Right kidney (tissue), 9 donors: ENCODE measurements around the gene ORC3.

ENCODE experiments used
- DNase-seq: peaks from one replicate; pipeline ENCODE4 v3.0.0-alpha.2; 2016
- long read RNA-seq, 8 donors: transcript quantifications; one replicate each; lab custom pipeline, GENCODE V29; 2026

The ORC3 gene
- long read RNA-seq, donor 1, partial matches to known transcripts: 0 of 6 reads
- long read RNA-seq, donor 1, other reads (novel, unspliced or antisense): 0 of 6 reads
- long read RNA-seq, donor 2, partial matches to known transcripts: 0 of 2 reads
- long read RNA-seq, donor 2, other reads (novel, unspliced or antisense): 0 of 2 reads
- long read RNA-seq, donor 3, partial matches to known transcripts: 0 of 3 reads
- long read RNA-seq, donor 3, other reads (novel, unspliced or antisense): 0 of 3 reads
- long read RNA-seq, donor 4, partial matches to known transcripts: 0 of 3 reads
- long read RNA-seq, donor 4, other reads (novel, unspliced or antisense): 0 of 3 reads
- long read RNA-seq, donor 5, partial matches to known transcripts: 34 of 41 reads
- long read RNA-seq, donor 5, other reads (novel, unspliced or antisense): 0 of 41 reads
- long read RNA-seq, donor 6, partial matches to known transcripts: 10 of 38 reads
- long read RNA-seq, donor 6, other reads (novel, unspliced or antisense): 26 of 38 reads
- long read RNA-seq, donor 7, partial matches to known transcripts: 6 of 8 reads
- long read RNA-seq, donor 7, other reads (novel, unspliced or antisense): 0 of 8 reads
- long read RNA-seq, donor 8, partial matches to known transcripts: 6 of 42 reads
- long read RNA-seq, donor 8, other reads (novel, unspliced or antisense): 32 of 42 reads

- DNase-seq: peak; percentile 87
Observed at GRCh38 chr6:87589693-87590416, at the start of gene ORC3, which contains the start of gene RARS2. TSS of gene ORC3 (plus strand) at chr6:87590135. CDS start at chr6:87590169, 34 bp downstream. TSS of gene RARS2 (minus strand) at chr6:87589987. CDS start at chr6:87589957, 30 bp downstream.

- no peak for DNase-seq
Observed at GRCh38 chr6:87540539-87540938, 49.4 kb upstream of the ORC3 start.

- DNase-seq: no peak
Observed at GRCh38 chr6:87541041-87541440, 48.9 kb upstream of the ORC3 start.

GRCh38 chr6:87541744-87542143, 48.2 kb upstream of the ORC3 start:
- DNase-seq: no peak

GRCh38 chr6:87543696-87544473, 46.0 kb upstream of the ORC3 start:
- DNase-seq: no peak

- no peak for DNase-seq
Observed at GRCh38 chr6:87544474-87544735, 45.5 kb upstream of the ORC3 start.

- no peak for DNase-seq
Observed at GRCh38 chr6:87551799-87552198, 38.1 kb upstream of the ORC3 start.

- DNase-seq: no peak
Observed at GRCh38 chr6:87553159-87553765, 36.7 kb upstream of the ORC3 start.

- DNase-seq: no peak
Observed at GRCh38 chr6:87555506-87555905, 34.4 kb upstream of the ORC3 start.

GRCh38 chr6:87558446-87558845, 31.5 kb upstream of the ORC3 start:
- DNase-seq: no peak

- DNase-seq: no peak
Observed at GRCh38 chr6:87561017-87561416, 28.9 kb upstream of the ORC3 start.

GRCh38 chr6:87572021-87572420, 17.9 kb upstream of the ORC3 start:
- DNase-seq: no peak

- DNase-seq: no peak
Observed at GRCh38 chr6:87572883-87573282, 17.1 kb upstream of the ORC3 start.

GRCh38 chr6:87573307-87574024, 16.5 kb upstream of the ORC3 start:
- DNase-seq: no peak

GRCh38 chr6:87574237-87574804, 15.6 kb upstream of the ORC3 start:
- DNase-seq: no peak

- DNase-seq: no peak
Observed at GRCh38 chr6:87575423-87575822, 14.5 kb upstream of the ORC3 start.

GRCh38 chr6:87583822-87584221, 6.1 kb upstream of the ORC3 start:
- DNase-seq: no peak

- no peak for DNase-seq
Observed at GRCh38 chr6:87586371-87587077, 3.4 kb upstream of the ORC3 start.

GRCh38 chr6:87588756-87589407, 1.1 kb upstream of the ORC3 start:
- DNase-seq: peak; percentile 22

- no peak for DNase-seq
Observed at GRCh38 chr6:87590417-87590880, 514 bp downstream of the ORC3 start.
